Left kidney (tissue), 2 donors: ENCODE data around the gene EXOSC5. TPM values are rescaled to one million over a fixed set of nuclear protein-coding genes. Genes with fewer than 3 reads are reported as not detected.
"Not testable (repeated sequence)": the region's sequence is repeated elsewhere in the genome, so short reads cannot be mapped to it uniquely, and the experiment has no call there.

Source experiments
- DNase-seq: peaks from one replicate; pipeline ENCODE4 v3.0.0-alpha.2; 2013
- polyA plus RNA-seq: library from polyadenylated mRNA; unstranded; fragments of 120-200 nt; gene quantifications from one replicate; pipeline ENCODE4 v1.2.1, GENCODE V29; 2013; ENCODE audit not compliant: insufficient read length

The EXOSC5 gene
- polyA plus RNA-seq, 1 donor = 13.9 TPM

DNA sequence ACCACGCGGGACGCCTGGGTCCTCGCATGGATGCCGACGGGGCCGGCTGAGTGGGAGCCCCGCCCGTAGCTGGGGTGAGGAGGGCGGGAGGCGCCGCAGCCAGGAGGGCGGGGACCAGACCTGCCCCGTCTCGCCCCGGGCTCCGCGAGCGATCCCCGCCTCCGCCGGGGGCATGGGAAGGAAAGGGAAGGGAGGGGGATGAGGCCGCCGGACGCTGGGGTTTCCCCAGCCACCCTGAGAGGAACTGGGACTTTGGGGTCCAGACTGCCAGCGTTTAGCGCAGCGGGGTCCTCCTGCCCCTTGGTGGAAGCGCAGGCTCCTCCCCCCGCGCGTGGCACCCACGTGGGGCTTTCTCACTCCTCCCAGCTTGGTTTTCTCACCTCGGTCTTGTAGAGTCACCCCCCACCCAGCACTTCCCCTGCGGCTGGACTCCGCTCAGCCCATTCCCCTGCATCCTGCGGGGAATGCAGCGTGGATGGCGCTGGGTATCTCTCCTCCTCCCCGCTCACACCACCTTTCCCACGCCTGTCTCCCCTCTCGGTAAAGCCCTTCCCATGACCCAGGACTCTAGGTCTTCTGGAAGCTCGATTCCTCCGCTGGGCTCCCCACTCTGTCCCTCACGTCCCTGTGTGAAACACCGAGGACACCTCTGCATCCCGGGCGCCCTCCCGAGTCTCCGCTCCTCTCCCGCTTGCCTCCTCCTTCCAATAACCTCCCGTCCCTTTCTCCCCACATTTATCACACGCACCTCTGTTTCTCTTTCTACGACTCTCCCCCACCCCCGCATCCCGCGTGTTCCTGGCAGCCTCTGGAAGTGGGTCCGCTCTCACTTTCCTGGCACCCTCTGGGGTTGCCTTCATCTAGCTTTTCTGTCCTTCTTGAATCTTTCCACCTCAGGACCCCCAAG lies 45.6 kb downstream of the EXOSC5 start:
- no peak for DNase-seq

DNA sequence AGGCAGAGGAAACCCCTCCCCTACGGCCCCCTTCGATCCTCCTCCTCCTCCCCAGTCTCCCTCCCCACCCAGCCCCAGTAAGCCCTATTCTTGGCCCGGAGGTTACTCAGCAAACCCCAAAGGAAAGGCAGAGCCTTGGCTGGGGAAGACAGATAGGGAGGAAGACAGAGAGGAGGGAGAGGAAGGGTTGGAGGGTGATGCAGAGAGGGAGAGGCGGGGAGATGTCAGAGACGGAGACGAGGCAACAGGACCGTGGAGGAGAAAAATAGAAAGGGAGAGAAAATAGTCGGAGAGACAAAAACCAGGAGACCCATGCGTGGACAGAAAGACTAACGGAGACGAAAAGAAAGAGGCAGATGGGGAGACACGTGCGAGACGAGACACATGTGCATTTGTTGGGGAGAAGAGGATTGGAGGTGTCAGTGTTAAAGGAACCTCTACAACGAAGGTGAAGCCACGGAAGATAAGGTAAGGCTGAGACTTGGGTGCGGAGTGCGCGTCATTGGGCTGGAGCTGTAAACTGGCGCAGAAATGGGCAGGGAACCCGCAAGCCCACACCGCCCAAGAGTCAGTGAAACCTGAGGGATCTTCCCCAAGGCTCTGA lies 46.3 kb downstream of the EXOSC5 start:
- DNase-seq = no peak

DNA sequence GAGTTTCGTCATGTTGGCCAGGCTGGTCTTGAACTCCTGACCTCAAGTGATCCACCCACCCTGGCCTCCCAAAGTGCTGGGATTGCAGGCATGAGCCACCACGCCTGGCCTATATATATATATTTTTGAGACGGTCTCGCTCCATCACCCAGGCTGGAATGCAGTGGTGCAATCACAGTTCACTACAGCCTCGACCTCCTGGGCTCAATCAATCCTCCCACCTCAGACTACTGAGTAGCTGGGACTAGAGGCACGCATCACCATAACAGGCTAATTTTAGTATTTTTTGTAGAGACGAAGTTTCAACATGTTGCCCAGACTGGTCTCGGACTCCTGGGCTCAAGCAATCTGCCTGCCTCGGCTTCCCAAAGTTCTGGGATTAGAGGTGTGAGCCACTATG lies 50.2 kb downstream of the EXOSC5 start:
- not testable (repeated sequence) for DNase-seq

DNA sequence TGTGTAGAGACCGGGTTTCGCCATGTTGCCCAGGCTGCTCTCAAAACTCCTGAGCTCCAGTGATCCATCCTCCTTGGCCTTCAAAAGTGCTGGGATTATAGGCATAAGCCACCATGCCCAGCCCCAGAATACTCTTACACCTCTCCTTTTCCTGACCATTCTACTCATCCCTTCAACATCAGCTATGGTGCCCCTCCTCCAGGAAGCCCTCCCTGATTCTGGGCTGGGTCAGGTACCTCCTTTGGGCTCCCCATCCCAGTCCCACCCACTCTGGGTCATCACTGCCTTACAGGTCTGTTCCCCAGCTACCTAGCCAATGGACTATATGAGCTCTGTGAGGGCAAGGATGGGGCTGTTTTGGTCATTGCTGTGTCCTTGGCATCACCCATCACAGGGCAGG lies 53.0 kb downstream of the EXOSC5 start:
- no peak for DNase-seq

DNA sequence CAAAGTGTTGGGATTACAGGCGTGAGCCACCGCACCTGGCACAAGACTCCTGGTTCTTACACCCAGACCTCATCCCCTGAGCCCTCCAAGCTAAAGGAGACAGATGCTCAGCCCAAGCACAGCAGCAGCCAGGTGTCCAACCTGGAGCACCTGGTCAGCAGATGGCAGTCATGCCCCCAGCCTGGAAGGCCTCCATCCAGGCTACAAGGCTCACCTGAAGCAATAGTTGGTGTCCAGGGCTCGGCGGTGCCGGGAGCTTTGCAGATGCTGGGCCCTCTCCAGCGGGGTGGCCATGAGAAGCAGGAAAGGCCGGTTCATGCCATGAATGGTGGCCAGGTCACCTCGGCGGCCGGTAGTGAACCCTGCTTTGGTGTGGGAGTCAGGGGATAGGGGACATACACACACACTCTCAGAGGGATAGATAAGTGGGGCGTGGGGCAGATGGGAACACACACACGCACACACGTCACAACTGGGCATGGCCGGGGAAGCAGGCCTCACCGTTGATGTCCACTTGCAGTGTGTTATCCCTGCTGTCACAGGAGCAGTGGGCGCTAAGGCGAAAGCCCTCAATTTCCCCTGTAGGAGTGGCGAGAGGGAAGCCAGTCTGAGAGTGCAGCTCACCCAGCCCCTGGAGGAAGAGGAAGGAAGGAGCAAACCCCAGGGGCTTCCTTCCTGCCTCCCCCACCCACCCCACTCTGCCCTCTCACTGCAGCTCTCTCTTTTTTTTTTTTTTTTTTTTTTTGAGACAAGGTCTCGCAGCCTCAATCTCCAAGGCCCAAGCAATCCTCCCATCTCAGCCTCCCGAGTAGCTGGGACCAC lies 55.3 kb downstream of the EXOSC5 start:
- DNase-seq = no peak

DNA sequence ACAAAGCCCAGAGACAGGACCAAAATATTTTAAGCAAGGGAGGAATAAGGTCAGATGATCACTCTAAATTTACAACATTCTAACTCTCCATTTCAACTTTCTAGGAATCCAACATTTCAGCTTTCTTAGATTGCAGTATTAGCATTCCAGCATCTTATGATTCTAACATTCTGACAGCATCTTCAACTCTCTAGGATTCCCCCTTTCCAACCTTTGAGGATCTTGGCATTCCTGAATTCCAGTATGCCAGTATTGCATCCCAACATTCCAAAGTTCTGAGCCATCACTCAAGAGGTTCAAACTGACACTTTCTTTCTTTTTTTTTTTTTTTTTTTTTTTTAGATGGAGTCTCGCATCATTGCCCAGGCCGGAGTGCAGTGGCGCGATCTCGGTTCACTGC lies 57.2 kb downstream of the EXOSC5 start:
- no peak for DNase-seq

Other genes with a start within 250 kb of the EXOSC5 start
- 0.52 TPM for gene CYP2S1, start 204.1 kb downstream of the EXOSC5 start, polyA plus RNA-seq
- gene AXL, start 178.1 kb downstream of the EXOSC5 start, polyA plus RNA-seq = 35.4 TPM
- gene HNRNPUL1, start 133.0 kb downstream of the EXOSC5 start, polyA plus RNA-seq = 214 TPM
- gene CCDC97, start 87.2 kb downstream of the EXOSC5 start, polyA plus RNA-seq = 31.0 TPM
- gene TGFB1, start 43.4 kb downstream of the EXOSC5 start, polyA plus RNA-seq = 30.8 TPM
- gene B9D2, start 33.2 kb downstream of the EXOSC5 start, polyA plus RNA-seq = 7.3 TPM
- gene TMEM91, start 20.8 kb downstream of the EXOSC5 start, polyA plus RNA-seq = 19.5 TPM
- 31.1 TPM for gene BCKDHA, start 459 bp upstream of the EXOSC5 start, polyA plus RNA-seq
- 3.0 TPM for gene B3GNT8, start 30.0 kb upstream of the EXOSC5 start, polyA plus RNA-seq
- 55.7 TPM for gene DMAC2, start 42.6 kb upstream of the EXOSC5 start, polyA plus RNA-seq
- gene ERICH4, start 45.8 kb upstream of the EXOSC5 start, polyA plus RNA-seq = 6.3 TPM
- 1.7 TPM for gene CEACAM21, start 178.8 kb upstream of the EXOSC5 start, polyA plus RNA-seq
- gene CEACAM4, start 229.7 kb upstream of the EXOSC5 start, polyA plus RNA-seq = not detected